B cell (primary cell): ENCODE results near the gene TBX15. TPM values are rescaled to one million over a fixed set of nuclear protein-coding genes. Genes with fewer than 3 reads are reported as not detected.

Experiments used
- ATAC-seq: fragments of 200-7000 bp; cut with Tn5 transposase; one replicate; pipeline ENCODE4 v1.10.0; 2021; ENCODE audit warnings: low read depth, mild to moderate bottlenecking, moderate number of reproducible peaks, moderate library complexity
- CTCF ChIA-PET: fragments of 350-600 bp; sonication (Branson Sonifier 250); formaldehyde crosslinking; loops from one replicate; lab custom pipeline; 2021; ENCODE audit warnings: antibody characterized with exemption, inconsistent platforms; lab: Charles Lee
- POLR2A ChIA-PET: fragments of 350-600 bp; sonication (Branson Sonifier 250); formaldehyde crosslinking; loops from one replicate; lab custom pipeline; 2021; ENCODE audit warnings: antibody characterized with exemption; lab: Charles Lee
- DNase-seq: peaks from one replicate; pipeline ENCODE4 v3.0.0; 2013
- H2AFZ ChIP-seq: 2 replicates; pipeline ENCODE4 v1.6.1; 2012; ENCODE audit warnings: mild to moderate bottlenecking, low read depth, low read length; ENCODE audit not compliant: insufficient read depth, poor library complexity, severe bottlenecking
- H3K27ac ChIP-seq, 2 donors: 1 replicate in 1 of 2; 2 replicates in 1 of 2; pipeline ENCODE4 v1.5.1; 2012 to 2013; ENCODE audit warnings: low read length in 2 of 2, mild to moderate bottlenecking in 2 of 2, moderate library complexity in 1 of 2
- H3K27me3 ChIP-seq, 4 experiments: fragments of 200-600 bp in 1 of 4; sonication (generic) in 1 of 4; replicated peaks in 1 of 4; 1 replicate in 2 of 4; 2 replicates in 2 of 4; pipeline versions ENCODE4 v1.6.1 to v1.7.0; 2013 to 2016; ENCODE audit warnings: low read length in 3 of 4, mild to moderate bottlenecking in 2 of 4, mixed read lengths in 1 of 4, moderate library complexity in 1 of 4; ENCODE audit not compliant: insufficient read depth in 4 of 4, control insufficient read depth in 3 of 4; ENCODE audit errors: control extremely low read depth in 1 of 4
- H3K36me3 ChIP-seq, 2 experiments: replicated peaks in 1 of 2; 1 replicate in 1 of 2; 2 replicates in 1 of 2; pipeline versions ENCODE4 v1.6.1 to v1.7.1; 2013; ENCODE audit warnings: low read length in 1 of 2; ENCODE audit not compliant: insufficient read depth in 2 of 2, control insufficient read depth in 1 of 2; ENCODE audit errors: control extremely low read depth in 1 of 2, extremely low read depth in 1 of 2
- H3K4me1 ChIP-seq, 2 donors: fragments of 200-600 bp in 1 of 2; sonication (generic) in 1 of 2; 1 replicate in 1 of 2; 2 replicates in 1 of 2; pipeline versions ENCODE4 v1.5.1 to v1.6.1; 2013 to 2017; ENCODE audit warnings: low read length in 2 of 2; ENCODE audit not compliant: control insufficient read depth in 2 of 2, insufficient read depth in 2 of 2
- H3K4me2 ChIP-seq: replicated peaks from 2 replicates; pipeline ENCODE3; 2012; ENCODE audit warnings: mild to moderate bottlenecking, low read depth, low read length; ENCODE audit not compliant: poor library complexity, severe bottlenecking
- H3K4me3 ChIP-seq, 5 experiments: fragments of 200-600 bp in 1 of 5; sonication (generic) in 1 of 5; 1 replicate in 3 of 5; 2 replicates in 2 of 5; pipeline versions ENCODE4 v1.5.1 to v1.7.0; 2011 to 2016; ENCODE audit warnings: low read length in 4 of 5, mild to moderate bottlenecking in 4 of 5, low read depth in 2 of 5, control low read depth in 1 of 5, moderate library complexity in 1 of 5; ENCODE audit not compliant: insufficient read depth in 1 of 5; ENCODE audit errors: control extremely low read depth in 1 of 5, extremely low read depth in 1 of 5
- H3K79me2 ChIP-seq: fragments of 200-600 bp; sonication (generic); one replicate; pipeline ENCODE4 v1.6.0; 2016; ENCODE audit warnings: low read length; ENCODE audit not compliant: control insufficient read depth, insufficient read depth
- H3K9ac ChIP-seq: fragments of 200-600 bp; sonication (generic); 2 replicates; pipeline ENCODE4 v1.6.1; 2017; ENCODE audit warnings: mild to moderate bottlenecking, low read length, moderate library complexity
- H3K9me3 ChIP-seq, 3 donors: one replicate each; pipeline versions ENCODE4 v1.6.1 to v1.7.1; 2013; ENCODE audit warnings: low read length in 2 of 3; ENCODE audit not compliant: control insufficient read depth in 2 of 3, insufficient read depth in 1 of 3; ENCODE audit errors: control extremely low read depth in 1 of 3
- H4K20me1 ChIP-seq: 2 replicates; pipeline ENCODE4 v1.6.0; 2012; ENCODE audit warnings: mild to moderate bottlenecking, low read length; ENCODE audit not compliant: insufficient read depth, control insufficient read depth, poor library complexity, severe bottlenecking
- H3K27ac Mint-ChIP-seq: one replicate; pipeline ENCODE4 v1.8.0; 2021; ENCODE audit warnings: mixed read lengths
- H3K27me3 Mint-ChIP-seq: one replicate; pipeline ENCODE4 v1.8.0; 2021; ENCODE audit warnings: mixed read lengths
- H3K4me1 Mint-ChIP-seq: one replicate; pipeline ENCODE4 v1.8.0; 2021; ENCODE audit warnings: mixed read lengths
- H3K4me3 Mint-ChIP-seq: one replicate; pipeline ENCODE4 v1.8.0; 2021; ENCODE audit warnings: mixed read lengths
- H3K9me3 Mint-ChIP-seq: one replicate; pipeline ENCODE4 v1.8.0; 2022; ENCODE audit warnings: mixed read lengths; ENCODE audit not compliant: insufficient read depth
- CTCF ChIP-seq: fragments of 200-600 bp; IDR thresholded peaks from one replicate; pipeline ENCODE4 v1.8.0; 2022; ENCODE audit warnings: antibody characterized with exemption, mild to moderate bottlenecking
- EZH2 ChIP-seq: IDR thresholded peaks from 2 replicates; pipeline ENCODE4 v1.6.1; 2012; ENCODE audit warnings: borderline replicate concordance, low read depth, mild to moderate bottlenecking, moderate library complexity, low read length; ENCODE audit not compliant: insufficient read depth, poor library complexity, severe bottlenecking
- WGBS: methylation state at CpG from one replicate; pipeline ENCODE4 v1.1.5; 2013; ENCODE audit warnings: missing lambda C conversion rate; ENCODE audit not compliant: insufficient coverage; 5-methylcytosine and 5-hydroxymethylcytosine counted together
- intact Hi-C: fragments of 100-400 bp; cut with micrococcal nuclease; formaldehyde crosslinking; loops from one replicate; pipeline ENCODE4 v1.10.0; 2022
- polyA plus RNA-seq: library from polyadenylated mRNA; depleted of rRNA; stranded (reverse); fragments of >200 nt; gene quantifications from 2 replicates; pipeline ENCODE4 v1.2.3, GENCODE V29; 2012
- total RNA-seq, 2 donors: library from RNA; stranded (reverse); fragments of 120-200 nt in 1 of 2; gene quantifications; 1 replicate in 1 of 2; 2 replicates in 1 of 2; pipeline versions ENCODE4 v1.2.3 to v1.2.4, GENCODE V29; 2013 to 2022

TBX15 gene
- total and polyA plus RNA-seq, 2 donors (not counting 1 experiment from before 2014, with no cell fraction given): 0.03 to 0.15 TPM

- Histone ChIP-seq H3K4me1 (peaks cover 52 to 66% of the 10 kb centered on the region in 2 donors), H3K36me3 (no peaks in the 10 kb centered on the region), H3K27me3 (peaks cover 1 to 96% (median 87%) of the 10 kb centered on the region in 4 experiments), H3K4me3 (no peak overlapping the region), H3K9ac (no peak overlapping the region), H3K27ac (no peak overlapping the region), H2AFZ (no peak overlapping the region), H3K79me2 (no peaks in the 10 kb centered on the region), H4K20me1 (no peaks in the 10 kb centered on the region), H3K9me3 (peaks cover 2 to 71% (median 30%) of the 10 kb centered on the region in 3 donors), H3K4me2 (no peak overlapping the region)
- peaks cover 43% of the 10 kb centered on the region for H3K4me1 Mint-ChIP-seq
- H3K27ac Mint-ChIP-seq: no peak overlapping the region
- intact Hi-C loops: no loop called here
- TF ChIP-seq EZH2 (no peak), CTCF (no peak)
- DNase-seq: peak; percentile 17
- ATAC-seq: no peak
- H3K4me3 Mint-ChIP-seq: no peak overlapping the region
- POLR2A ChIA-PET: no interaction called here
- peaks cover 81% of the 10 kb centered on the region for H3K27me3 Mint-ChIP-seq
- WGBS: 20% methylated on average over 24 of the region's 26 CpGs
- no peaks in the 10 kb centered on the region for H3K9me3 Mint-ChIP-seq
- CTCF ChIA-PET: no interaction called here
Observed at GRCh38 chr1:118982821-118983557, 5.2 kb downstream of the TBX15 start.

DNA sequence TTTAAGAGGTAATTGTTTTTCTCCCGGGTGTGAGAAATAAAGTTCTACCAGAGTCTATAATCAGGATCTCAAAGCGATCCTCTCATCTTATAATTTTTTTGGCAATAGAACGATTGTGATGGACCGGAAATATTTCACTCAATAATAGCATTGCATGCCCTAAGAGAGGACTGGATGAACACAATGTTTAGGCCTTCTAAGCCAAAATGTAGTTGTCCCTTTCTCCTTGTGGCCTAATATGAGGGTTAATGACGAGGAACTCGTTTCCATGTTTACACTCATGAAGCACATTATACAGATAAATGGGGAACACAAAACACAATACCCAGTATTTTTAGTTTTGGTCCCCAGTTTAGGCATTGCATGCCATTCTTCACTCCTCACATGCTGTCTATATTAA, 5.9 kb downstream of the TBX15 start:
- Mint-ChIP-seq H3K27me3 (peaks cover 87% of the 10 kb centered on the region), H3K27ac (no peak overlapping the region), H3K4me1 (peaks cover 43% of the 10 kb centered on the region), H3K4me3 (no peak overlapping the region), H3K9me3 (no peaks in the 10 kb centered on the region)
- no peaks in the 10 kb centered on the region for H3K79me2 ChIP-seq
- H2AFZ ChIP-seq: no peak overlapping the region
- TF ChIP-seq EZH2 (no peak), CTCF (no peak)
- POLR2A ChIA-PET: no interaction called here
- peaks cover 2 to 64% (median 30%) of the 10 kb centered on the region in 3 donors for H3K9me3 ChIP-seq
- no peak overlapping the region for H3K9ac ChIP-seq
- H3K27ac ChIP-seq: no peak overlapping the region
- peaks cover 1 to 94% (median 85%) of the 10 kb centered on the region in 4 experiments for H3K27me3 ChIP-seq
- H3K4me3 ChIP-seq: no peak overlapping the region
- WGBS: no CpG with 5 or more reads among the region's 6 CpGs
- H3K4me1 ChIP-seq: peaks cover 45 to 59% of the 10 kb centered on the region in 2 donors
- H4K20me1 ChIP-seq: no peaks in the 10 kb centered on the region
- ATAC-seq (no peak), DNase-seq (no peak)
- intact Hi-C loops: no loop called here
- H3K4me2 ChIP-seq: no peak overlapping the region
- no peaks in the 10 kb centered on the region for H3K36me3 ChIP-seq
- CTCF ChIA-PET: no interaction called here
